Fibroblast of skin of abdomen (primary cell): ENCODE results near the gene HYI.
A peak's percentile ranks its signal among the peaks of the same experiment; 100 is the strongest.
"Not testable (repeated sequence)": the region's sequence is repeated elsewhere in the genome, so short reads cannot be mapped to it uniquely, and the experiment has no call there.

Experiments
- DNase-seq: peaks from one replicate; pipeline ENCODE4 v3.0.0-alpha.2; 2013

Gene HYI

GRCh38 chr1:43464681-43465504 lies 11.2 kb upstream of the HYI start:
- DNase-seq = peak; percentile 29

GRCh38 chr1:43463479-43463878 lies 9.7 kb upstream of the HYI start:
- peak; percentile 34 for DNase-seq

GRCh38 chr1:43460988-43461693 lies 7.4 kb upstream of the HYI start:
- no peak for DNase-seq

- not testable (repeated sequence) for DNase-seq
Measured at GRCh38 chr1:43458379-43458778, 4.6 kb upstream of the HYI start.

- no peak for DNase-seq
Measured at GRCh38 chr1:43455213-43455889, 1.6 kb upstream of the HYI start.

- peak; percentile 89 for DNase-seq
Measured at GRCh38 chr1:43454270-43455011, 710 bp upstream of the HYI start.

GRCh38 chr1:43452789-43453441 lies 816 bp downstream of the HYI start:
- peak; percentile 70 for DNase-seq

- DNase-seq = no peak
Measured at GRCh38 chr1:43451701-43452532, 1.8 kb downstream of the HYI start.

GRCh38 chr1:43451157-43451591 lies 2.6 kb downstream of the HYI start:
- no peak for DNase-seq

- DNase-seq = no peak
Measured at GRCh38 chr1:43450251-43450941, 3.3 kb downstream of the HYI start.

- DNase-seq = no peak
Measured at GRCh38 chr1:43449708-43450069, 4.0 kb downstream of the HYI start.

GRCh38 chr1:43448955-43449707 lies 4.6 kb downstream of the HYI start:
- no peak for DNase-seq

GRCh38 chr1:43447891-43448708 lies 5.6 kb downstream of the HYI start:
- no peak for DNase-seq

- DNase-seq = no peak
Measured at GRCh38 chr1:43446881-43447835, 6.6 kb downstream of the HYI start.

- DNase-seq = no peak
Measured at GRCh38 chr1:43446388-43446740, 7.4 kb downstream of the HYI start.

GRCh38 chr1:43445606-43446387 lies 7.9 kb downstream of the HYI start:
- DNase-seq = no peak

- no peak for DNase-seq
Measured at GRCh38 chr1:43444836-43445235, 8.9 kb downstream of the HYI start.
